HG03066 (cell line): ENCODE results near the gene EEFSEC.

Experiments
- ATAC-seq: cut with Tn5 transposase; IDR thresholded peaks from one replicate; pipeline ENCODE4 v1.9.1; 2021; ENCODE audit warnings: low read depth; ENCODE audit not compliant: unreplicated experiment

EEFSEC gene

GRCh38 chr3:128180436-128180835, 27.2 kb downstream of the EEFSEC start:
- ATAC-seq = no peak

- ATAC-seq = no peak
Observed at GRCh38 chr3:128180913-128181312, 27.6 kb downstream of the EEFSEC start.

- no peak for ATAC-seq
Observed at GRCh38 chr3:128182656-128183055, 29.4 kb downstream of the EEFSEC start.

- ATAC-seq = no peak
Observed at GRCh38 chr3:128185630-128186447, 32.6 kb downstream of the EEFSEC start.

GRCh38 chr3:128187495-128187894, 34.2 kb downstream of the EEFSEC start:
- no peak for ATAC-seq

GRCh38 chr3:128188326-128188725, 35.0 kb downstream of the EEFSEC start:
- ATAC-seq = no peak

GRCh38 chr3:128188956-128189355, 35.7 kb downstream of the EEFSEC start:
- ATAC-seq = no peak

- ATAC-seq = no peak
Observed at GRCh38 chr3:128190501-128190900, 37.2 kb downstream of the EEFSEC start.

GRCh38 chr3:128192131-128192530, 38.9 kb downstream of the EEFSEC start:
- no peak for ATAC-seq

GRCh38 chr3:128193168-128193567, 39.9 kb downstream of the EEFSEC start:
- ATAC-seq = no peak

- ATAC-seq = no peak
Observed at GRCh38 chr3:128194843-128195242, 41.6 kb downstream of the EEFSEC start.

GRCh38 chr3:128195369-128195768, 42.1 kb downstream of the EEFSEC start:
- ATAC-seq = no peak

- ATAC-seq = no peak
Observed at GRCh38 chr3:128195802-128196201, 42.5 kb downstream of the EEFSEC start.

GRCh38 chr3:128196647-128197046, 43.4 kb downstream of the EEFSEC start:
- ATAC-seq = no peak

- no peak for ATAC-seq
Observed at GRCh38 chr3:128197855-128198254, 44.6 kb downstream of the EEFSEC start.

- ATAC-seq = no peak
Observed at GRCh38 chr3:128198313-128198712, 45.0 kb downstream of the EEFSEC start.

- ATAC-seq = no peak
Observed at GRCh38 chr3:128199110-128199509, 45.8 kb downstream of the EEFSEC start.

GRCh38 chr3:128201158-128201755, 48.0 kb downstream of the EEFSEC start:
- no peak for ATAC-seq

- no peak for ATAC-seq
Observed at GRCh38 chr3:128203169-128203568, 49.9 kb downstream of the EEFSEC start.

GRCh38 chr3:128205558-128206145, 52.4 kb downstream of the EEFSEC start:
- ATAC-seq = no peak

- no peak for ATAC-seq
Observed at GRCh38 chr3:128207951-128208350, 54.7 kb downstream of the EEFSEC start.

GRCh38 chr3:128210711-128211110, 57.4 kb downstream of the EEFSEC start:
- ATAC-seq = no peak
